Measurements from ENCODE around the gene KCNB1. TPM values are rescaled to one million over a fixed set of nuclear protein-coding genes. Genes with fewer than 3 reads are reported as not detected.

The KCNB1 gene
- polyA plus RNA-seq, 1 experiment = 0.13 TPM

- no peaks in the 10 kb centered on the region for H3K36me3 ChIP-seq (ENCODE audit: control insufficient read depth, insufficient read depth, low read length)
- H3K27me3 ChIP-seq (ENCODE audit: control insufficient read depth, insufficient read depth, low read length) = peaks cover 9% of the 10 kb centered on the region
- no peak overlapping the region for H3K4me3 ChIP-seq (ENCODE audit: low read depth, low read length)
- no peak for TF ChIP-seq CTCF (IDR thresholded peaks at IDR 0.05; ENCODE audit: insufficient read depth, low read depth, low read length)
- ChIA-PET POLR2A (no interaction called here), CTCF (interaction anchor here (1.5 kb wide), 1 partner anchor 26 kb away, joined by 3 read pairs; no protein-coding TSS in a partner anchor)
- no peak for DNase-seq (ENCODE audit: low read depth)
These were observed 35.7 kb downstream of the KCNB1 start for GRCh38 chr20:49446808-49447207.

- POLR2A ChIA-PET = no interaction called here
- Histone ChIP-seq H3K27me3 (ENCODE audit: control insufficient read depth, insufficient read depth, low read length) (peaks cover 9% of the 10 kb centered on the region), H3K36me3 (ENCODE audit: control insufficient read depth, insufficient read depth, low read length) (no peaks in the 10 kb centered on the region), H3K4me3 (ENCODE audit: low read depth, low read length) (no peak overlapping the region)
- DNase-seq (ENCODE audit: low read depth) = no peak
- CTCF ChIA-PET = no interaction called here
- TF ChIP-seq CTCF (IDR thresholded peaks at IDR 0.05; ENCODE audit: insufficient read depth, low read depth, low read length) = no peak
These were observed 36.4 kb downstream of the KCNB1 start for GRCh38 chr20:49446080-49446479.

GRCh38 chr20:49445176-49445575 lies 37.3 kb downstream of the KCNB1 start:
- H3K36me3 ChIP-seq (ENCODE audit: control insufficient read depth, insufficient read depth, low read length) = no peaks in the 10 kb centered on the region
- peaks cover 7% of the 10 kb centered on the region for H3K27me3 ChIP-seq (ENCODE audit: control insufficient read depth, insufficient read depth, low read length)
- no peak for TF ChIP-seq CTCF (IDR thresholded peaks at IDR 0.05; ENCODE audit: insufficient read depth, low read depth, low read length)
- CTCF ChIA-PET = interaction anchor here (0.7 to 1.1 kb wide), 2 partner anchors 40 to 111 kb away, joined by 3 read pairs; no protein-coding TSS in a partner anchor
- H3K4me3 ChIP-seq (ENCODE audit: low read depth, low read length) = no peak overlapping the region
- POLR2A ChIA-PET = no interaction called here
- no peak for DNase-seq (ENCODE audit: low read depth)

DNA sequence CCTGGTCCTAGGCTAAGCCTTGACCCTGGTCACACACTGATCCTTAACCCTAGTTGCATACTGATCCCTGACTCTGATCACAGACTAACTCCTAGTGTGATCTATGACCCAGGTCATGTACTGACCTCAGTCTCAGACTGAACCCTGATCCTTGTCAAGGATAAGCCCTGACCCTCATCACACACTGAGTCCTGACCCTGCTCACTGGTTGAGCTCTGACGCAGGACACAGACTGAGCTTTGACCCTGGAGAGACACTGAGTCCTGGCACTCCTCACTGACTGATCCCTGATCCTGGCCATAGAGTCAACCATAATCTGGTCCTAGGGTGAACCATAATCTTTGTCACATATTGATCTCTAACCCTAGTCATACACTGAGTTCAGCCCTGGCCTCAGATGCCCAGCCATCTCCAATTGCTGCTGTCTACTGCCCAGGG lies 37.9 kb downstream of the KCNB1 start:
- Histone ChIP-seq H3K36me3 (ENCODE audit: control insufficient read depth, insufficient read depth, low read length) (no peaks in the 10 kb centered on the region), H3K4me3 (ENCODE audit: low read depth, low read length) (no peak overlapping the region), H3K27me3 (ENCODE audit: control insufficient read depth, insufficient read depth, low read length) (peaks cover 8% of the 10 kb centered on the region)
- POLR2A ChIA-PET = no interaction called here
- no peak for TF ChIP-seq CTCF (IDR thresholded peaks at IDR 0.05; ENCODE audit: insufficient read depth, low read depth, low read length)
- CTCF ChIA-PET = interaction anchor here (0.7 to 1.1 kb wide), 2 partner anchors 39 to 110 kb away, joined by 3 read pairs; no protein-coding TSS in a partner anchor
- DNase-seq (ENCODE audit: low read depth) = no peak

DNA sequence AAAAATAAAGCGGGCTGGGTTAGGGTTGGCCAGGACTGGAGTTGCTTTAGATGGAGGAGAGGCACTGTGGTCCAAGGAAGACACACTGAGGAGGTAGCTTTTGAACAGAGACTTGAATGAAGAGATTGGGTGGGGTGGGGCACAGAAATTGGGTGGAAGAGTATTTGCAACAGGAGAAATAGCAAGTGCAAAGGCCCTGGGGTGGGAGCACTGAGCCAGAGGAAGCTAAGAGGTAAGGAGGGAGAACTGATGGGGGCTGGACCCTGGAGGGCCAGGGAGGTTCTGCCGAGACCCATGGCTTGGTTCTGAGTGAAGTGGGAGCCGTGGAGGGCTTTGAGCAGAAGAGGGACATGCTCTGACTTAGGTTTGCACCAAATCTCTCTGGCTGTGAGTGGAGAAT lies 45.4 kb downstream of the KCNB1 start:
- ChIA-PET CTCF (interaction anchor here (1.2 kb wide), 1 partner anchor 12 kb away, joined by 3 read pairs; no protein-coding TSS in a partner anchor), POLR2A (no interaction called here)
- no peak for DNase-seq (ENCODE audit: low read depth)
- Histone ChIP-seq H3K27me3 (ENCODE audit: control insufficient read depth, insufficient read depth, low read length) (peaks cover 14% of the 10 kb centered on the region), H3K36me3 (ENCODE audit: control insufficient read depth, insufficient read depth, low read length) (no peaks in the 10 kb centered on the region), H3K4me3 (ENCODE audit: low read depth, low read length) (no peak overlapping the region)
- no peak for TF ChIP-seq CTCF (IDR thresholded peaks at IDR 0.05; ENCODE audit: insufficient read depth, low read depth, low read length)

All from BJ (cell line).